Dedifferentiated amniotic fluid mesenchymal stem cell (primary cell): ENCODE results near the gene TEPSIN.

Experiments
- DNase-seq: peaks from one replicate; pipeline ENCODE4 v3.0.0-alpha.2; 2016; ENCODE audit errors: extremely low spot score

Gene TEPSIN

DNA sequence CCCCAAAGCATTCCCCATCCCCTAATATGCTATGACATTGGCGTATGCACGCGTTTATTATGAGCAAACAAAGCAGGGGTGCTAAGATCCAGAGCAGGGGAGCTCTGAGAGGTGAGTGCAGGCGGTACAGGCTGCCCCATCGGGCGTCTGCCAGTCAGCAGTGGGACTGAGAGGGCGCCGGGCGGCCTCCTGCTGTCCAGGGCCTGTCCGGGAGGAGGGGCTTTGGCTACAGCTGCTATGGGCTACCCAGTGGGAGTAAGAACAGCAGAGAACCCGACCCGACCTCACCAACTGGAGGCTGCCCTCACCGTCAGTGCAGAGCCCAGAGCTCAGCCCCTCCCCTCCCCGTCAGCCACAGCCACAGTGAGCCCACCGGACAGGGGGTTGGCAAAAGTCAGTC is 54.3 kb downstream of the TEPSIN start:
- no peak for DNase-seq

DNA sequence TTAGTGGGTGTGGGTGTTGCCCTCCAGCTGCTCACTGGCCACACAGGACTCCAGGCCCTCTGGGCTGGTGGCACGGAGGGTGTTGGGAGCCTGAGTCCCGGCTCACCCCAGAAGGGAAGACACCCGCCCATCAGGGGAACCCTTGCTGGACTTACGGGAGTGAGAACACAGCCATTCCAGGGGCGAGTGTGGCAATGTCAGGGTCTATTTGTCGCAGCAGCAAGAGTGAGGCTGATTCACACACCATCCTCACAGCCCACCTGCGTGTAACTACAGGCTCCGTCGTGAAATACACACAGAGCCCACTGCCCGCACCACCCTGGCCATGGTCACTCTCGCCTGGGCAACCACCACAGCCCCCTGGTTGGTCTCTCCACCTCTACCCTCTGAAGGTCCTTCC is 55.0 kb downstream of the TEPSIN start:
- no peak for DNase-seq

DNA sequence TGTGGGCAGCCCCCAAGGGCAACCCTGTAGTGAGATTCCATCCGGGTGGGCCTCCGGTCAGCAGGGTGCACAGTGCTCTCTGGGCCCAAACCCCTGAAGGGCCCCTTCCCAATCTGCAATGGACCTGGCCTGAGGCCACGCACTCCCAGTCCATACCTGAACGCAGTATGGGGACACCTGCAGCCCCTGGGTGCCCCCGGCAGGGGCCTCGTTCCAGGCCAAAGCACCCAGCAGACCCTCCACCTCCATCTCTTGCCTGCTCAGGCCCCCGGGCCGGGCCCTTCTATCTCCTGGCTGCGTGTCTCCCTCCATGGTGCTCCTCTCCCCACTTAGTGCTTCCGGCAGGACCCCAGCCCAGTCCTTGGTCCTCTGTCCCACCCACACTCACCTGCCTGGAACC is 55.5 kb downstream of the TEPSIN start:
- no peak for DNase-seq

DNA sequence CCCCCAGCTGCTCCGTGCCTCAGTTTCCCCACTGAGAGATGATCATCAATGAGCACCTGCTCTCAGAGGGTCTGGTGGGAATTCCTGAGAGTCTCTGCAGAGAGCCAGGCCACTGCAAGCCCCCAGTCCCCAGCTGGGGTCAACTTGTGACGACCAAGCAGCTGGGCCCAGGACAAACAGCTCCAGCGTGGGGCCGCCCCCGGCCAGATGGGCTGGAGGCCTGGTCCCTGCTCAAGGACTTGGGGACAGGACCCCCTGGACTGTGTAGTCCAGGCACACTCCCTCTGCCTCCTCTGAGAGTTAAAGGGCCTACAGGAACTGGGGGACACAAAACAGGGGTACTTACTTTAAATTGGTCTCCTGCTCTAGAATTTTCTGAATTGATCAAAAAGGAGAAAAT is 56.3 kb downstream of the TEPSIN start:
- DNase-seq, result no peak

DNA sequence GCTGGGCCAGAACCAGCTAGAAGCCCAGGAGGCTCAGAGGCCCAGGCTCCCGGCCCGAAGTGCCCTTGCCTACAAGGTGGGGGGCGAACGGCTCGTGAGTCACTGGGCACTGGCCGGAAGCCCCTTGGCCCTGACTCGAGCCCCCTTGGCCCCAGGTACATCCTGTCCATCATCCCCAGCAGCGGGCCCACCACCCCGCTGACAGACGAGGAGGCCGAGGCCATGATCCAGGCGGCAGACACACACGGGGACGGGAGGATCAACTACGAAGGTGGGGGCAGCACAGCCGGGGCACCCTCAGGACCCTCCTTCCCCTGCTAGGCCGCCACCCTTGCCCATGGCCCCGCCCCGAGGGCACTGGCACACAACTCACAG is 57.1 kb downstream of the TEPSIN start:
- no peak for DNase-seq

DNA sequence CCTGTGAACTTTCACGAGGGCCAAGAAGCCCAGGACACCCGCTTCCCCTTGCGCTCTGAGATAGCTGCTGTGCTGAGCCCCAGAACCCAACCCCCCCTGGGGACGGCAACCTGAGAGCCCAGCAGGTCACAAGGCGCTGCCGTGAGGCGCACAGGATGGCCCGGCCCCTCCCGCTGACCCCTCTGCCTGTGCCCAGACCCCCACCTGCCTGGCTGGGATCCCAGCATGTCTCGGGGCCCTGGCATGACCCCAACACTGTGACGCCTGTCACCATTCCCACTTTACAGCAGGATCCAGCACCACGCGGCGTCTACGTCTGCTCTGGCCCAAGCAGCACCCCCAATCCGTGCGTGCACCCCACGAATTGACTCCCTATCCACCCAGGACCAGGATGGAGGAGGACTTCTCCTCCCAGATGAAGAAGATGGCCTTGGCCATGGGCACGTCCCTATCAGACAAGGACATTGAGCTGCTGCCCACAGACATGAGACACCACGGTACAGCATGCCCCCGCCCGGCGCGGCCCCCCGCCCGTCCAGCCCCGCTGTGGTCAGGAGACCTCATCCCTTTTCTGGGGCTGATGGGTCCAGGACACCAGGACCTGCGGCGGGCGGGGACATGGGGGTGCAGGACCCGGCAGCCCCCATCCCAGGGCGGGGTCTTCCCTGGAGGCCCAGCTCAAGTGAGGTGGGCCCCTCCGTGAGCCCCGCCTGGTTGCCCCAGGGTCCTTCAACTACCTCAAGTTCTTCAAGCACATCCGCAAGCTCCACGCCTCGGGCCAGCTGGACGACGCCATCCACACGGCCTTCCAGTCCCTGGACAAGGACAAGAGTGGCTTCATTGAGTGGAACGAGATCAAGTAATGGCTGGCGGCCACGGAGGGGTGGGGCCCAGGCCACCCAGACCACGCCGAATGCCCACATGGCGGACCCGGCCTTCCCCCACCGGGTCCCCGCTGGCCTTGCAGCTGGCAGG is 57.7 kb downstream of the TEPSIN start:
- DNase-seq, result no peak

DNA sequence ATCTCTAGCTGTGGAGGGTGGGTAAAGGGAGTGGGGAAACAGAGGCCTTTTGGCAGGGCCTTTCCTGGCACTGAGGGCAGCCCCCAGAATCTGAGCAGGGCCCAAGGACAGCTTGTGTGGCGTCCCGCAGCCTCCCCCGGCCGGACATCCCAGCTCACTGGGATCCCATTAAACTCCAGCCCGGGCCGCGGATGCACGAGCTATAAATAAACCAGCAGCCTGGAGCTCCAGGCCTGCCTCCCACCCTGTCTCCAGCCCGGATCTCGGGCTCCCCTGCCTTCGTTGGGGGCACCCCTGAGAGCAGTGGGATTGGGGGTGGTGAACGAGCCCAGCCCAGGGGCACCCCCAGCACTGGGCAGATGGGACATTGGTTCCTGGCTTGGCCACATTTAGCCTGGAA is 59.0 kb downstream of the TEPSIN start:
- no peak for DNase-seq

DNA sequence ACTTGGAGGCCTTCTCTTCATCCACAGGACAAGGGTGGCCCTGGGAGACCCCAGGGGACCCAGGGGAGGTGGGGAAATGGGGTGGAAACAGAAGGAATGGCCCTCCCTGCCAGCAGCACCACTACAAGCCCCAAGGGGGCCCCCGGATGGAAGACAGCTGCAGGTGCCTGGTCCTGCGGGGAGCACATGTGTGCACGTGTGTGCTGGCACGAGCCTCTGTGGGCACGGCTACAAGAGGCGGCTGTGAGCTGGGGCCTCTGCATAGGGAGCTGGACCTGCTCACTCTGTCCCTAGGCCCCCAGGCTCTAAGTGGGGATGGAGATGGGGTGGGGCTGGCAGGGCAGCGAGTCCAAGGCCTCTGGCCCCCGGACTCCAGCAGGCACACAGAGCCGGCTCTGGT is 59.6 kb downstream of the TEPSIN start:
- DNase-seq, result no peak
